Spleen (tissue), 11 donors: ENCODE measurements around the gene SUV39H1. TPM values are rescaled to one million over a fixed set of nuclear protein-coding genes. Genes with fewer than 3 reads are reported as not detected.

ENCODE experiments used
- DNase-seq: peaks from one replicate; pipeline ENCODE4 v3.0.0-alpha.2; 2020
- H3K27ac ChIP-seq, 8 donors: fragments of 200-600 bp; sonication (generic) in 7 of 8; 1 replicate in 4 of 8; 2 replicates in 4 of 8; pipeline versions ENCODE4 v1.5.0 to v1.8.0; 2016 to 2021; ENCODE audit warnings: inconsistent platforms in 4 of 8, mild to moderate bottlenecking in 4 of 8, moderate library complexity in 1 of 8
- H3K27me3 ChIP-seq, 7 donors: fragments of 200-600 bp; sonication (generic) in 6 of 7; replicated peaks in 1 of 7; 1 replicate in 4 of 7; 2 replicates in 3 of 7; pipeline versions ENCODE4 v1.5.0 to v1.8.0; 2016 to 2021; ENCODE audit warnings: inconsistent platforms in 3 of 7, mild to moderate bottlenecking in 1 of 7
- H3K36me3 ChIP-seq, 6 donors: fragments of 200-600 bp; sonication (generic) in 5 of 6; 1 replicate in 4 of 6; 2 replicates in 2 of 6; pipeline versions ENCODE4 v1.5.0 to v1.8.0; 2016 to 2021; ENCODE audit warnings: inconsistent platforms in 2 of 6
- H3K4me1 ChIP-seq, 6 donors: fragments of 200-600 bp; sonication (generic) in 5 of 6; 1 replicate in 3 of 6; 2 replicates in 3 of 6; pipeline versions ENCODE4 v1.5.0 to v1.8.0; 2016 to 2021; ENCODE audit warnings: inconsistent platforms in 3 of 6
- H3K4me3 ChIP-seq, 8 donors: fragments of 200-600 bp; sonication (generic) in 7 of 8; 1 replicate in 4 of 8; 2 replicates in 4 of 8; pipeline versions ENCODE4 v1.5.0 to v1.8.0; 2016 to 2021; ENCODE audit warnings: inconsistent platforms in 4 of 8, mild to moderate bottlenecking in 4 of 8, moderate library complexity in 2 of 8
- H3K9me3 ChIP-seq, 8 donors: fragments of 200-600 bp; sonication (generic) in 7 of 8; 1 replicate in 4 of 8; 2 replicates in 4 of 8; pipeline versions ENCODE4 v1.5.0 to v1.8.0; 2016 to 2021; ENCODE audit warnings: inconsistent platforms in 4 of 8
- POLR2A ChIP-seq, 3 donors: fragments of 450-650 bp; IDR thresholded peaks; one replicate each; pipeline ENCODE4 v1.5.1; 2017; ENCODE audit warnings: antibody characterized with exemption in 3 of 3, mild to moderate bottlenecking in 1 of 3
- POLR2AphosphoS5 ChIP-seq, 3 donors: sonication (generic); formaldehyde crosslinking; IDR thresholded peaks; one replicate each; pipeline ENCODE4 v1.5.1; 2017; ENCODE audit warnings: antibody characterized with exemption in 3 of 3
- WGBS, 5 donors: extraction: QIAGEN DNeasy Blood & Tissue Kit in 3 of 5; methylation state at CpG; one replicate each; pipeline versions ENCODE4 v1.1.5 to v1.1.7; 2013 to 2018; 5-methylcytosine and 5-hydroxymethylcytosine counted together
- intact Hi-C: fragments of 100-400 bp; cut with DNase I; formaldehyde crosslinking; loops from one replicate; pipeline ENCODE4 v1.15.0; 2023; ENCODE audit warnings: low total_unique reads
- polyA plus RNA-seq, 3 donors: library from polyadenylated mRNA; stranded (reverse); fragments of 200-250 nt; gene quantifications; one replicate each; pipeline ENCODE4 v1.2.1, GENCODE V29; 2013
- total RNA-seq, 7 donors: library from RNA; depleted of rRNA in 3 of 7; stranded (reverse); fragments of >200 nt in 3 of 7; fragmentation: NEBNext Ultra II Directional in 4 of 7; extraction: Animal tissue kit (Norgen Biotek cat#: 25700) in 4 of 7; gene quantifications; one replicate each; pipeline versions ENCODE4 v1.1.0 to v1.2.1, GENCODE V29; 2016 to 2021
- TF ChIP-seq, protein P1 (sequence below), 11 experiments: fragments of 200-600 bp in 7 of 11; fragments of 450-650 bp in 4 of 11; sonication (generic) in 4 of 11; IDR thresholded peaks in 8 of 11; conservative IDR thresholded peaks in 3 of 11; 1 replicate in 7 of 11; 2 replicates in 4 of 11; pipeline versions ENCODE4 v1.4.0 to v1.8.0; 2016 to 2021; ENCODE audit warnings: antibody characterized with exemption in 11 of 11, inconsistent platforms in 4 of 11, mild to moderate bottlenecking in 1 of 11
- donor health status: healthy with polysubstance abuse.
- donor health status: DM: no; HTN: no; CAD: no; lungs with moderate emphysema.
- donor health status: DM: no; HTN: no; CAD: no.
- donor health status: Bipolar disorder and iron deficiency.
- donor health status: healthy.
- donor health status: DM: no; HTN: no; CAD: no.
- donor health status: DM: yes; HTN: yes; CAD: no.

The SUV39H1 gene
- total and polyA plus RNA-seq, 10 donors: 4.0 to 9.2 (median 6.9) TPM

DNA sequence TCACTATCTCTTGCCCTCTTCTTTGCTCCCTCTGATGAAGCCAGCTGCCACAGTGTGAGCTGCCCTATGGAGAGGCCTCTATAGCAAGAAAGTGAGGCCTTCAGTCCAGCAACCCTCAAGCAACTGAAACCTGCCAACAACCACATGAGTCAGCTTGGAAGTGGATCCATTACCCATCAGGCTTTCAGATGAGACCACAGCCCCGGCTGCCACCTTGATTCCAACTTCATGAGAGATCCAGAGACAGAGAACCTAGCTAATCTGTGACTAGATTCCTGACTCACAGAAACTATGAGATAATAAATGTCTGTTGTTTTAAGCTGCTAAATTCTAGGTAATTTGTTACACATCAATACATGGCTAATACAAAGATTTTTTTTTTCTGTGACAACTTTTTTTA, 33.3 kb upstream of the SUV39H1 start:
- Histone ChIP-seq H3K4me1 (no peaks in the 10 kb centered on the region), H3K36me3 (no peaks in the 10 kb centered on the region), H3K9me3 (peaks cover 0 to 5% (median 0%) of the 10 kb centered on the region in 8 donors), H3K27me3 (no peaks in the 10 kb centered on the region), H3K4me3 (no peak overlapping the region), H3K27ac (no peak overlapping the region)
- peak; percentile 17 for DNase-seq
- 63 to 100% (median 76%) methylated on average over 1 of the region's 1 CpG for WGBS, 5 donors
- intact Hi-C loops: no loop called here
- TF ChIP-seq POLR2A (IDR thresholded peaks at IDR 0.05): no peak
- TF ChIP-seq, protein P1, sequence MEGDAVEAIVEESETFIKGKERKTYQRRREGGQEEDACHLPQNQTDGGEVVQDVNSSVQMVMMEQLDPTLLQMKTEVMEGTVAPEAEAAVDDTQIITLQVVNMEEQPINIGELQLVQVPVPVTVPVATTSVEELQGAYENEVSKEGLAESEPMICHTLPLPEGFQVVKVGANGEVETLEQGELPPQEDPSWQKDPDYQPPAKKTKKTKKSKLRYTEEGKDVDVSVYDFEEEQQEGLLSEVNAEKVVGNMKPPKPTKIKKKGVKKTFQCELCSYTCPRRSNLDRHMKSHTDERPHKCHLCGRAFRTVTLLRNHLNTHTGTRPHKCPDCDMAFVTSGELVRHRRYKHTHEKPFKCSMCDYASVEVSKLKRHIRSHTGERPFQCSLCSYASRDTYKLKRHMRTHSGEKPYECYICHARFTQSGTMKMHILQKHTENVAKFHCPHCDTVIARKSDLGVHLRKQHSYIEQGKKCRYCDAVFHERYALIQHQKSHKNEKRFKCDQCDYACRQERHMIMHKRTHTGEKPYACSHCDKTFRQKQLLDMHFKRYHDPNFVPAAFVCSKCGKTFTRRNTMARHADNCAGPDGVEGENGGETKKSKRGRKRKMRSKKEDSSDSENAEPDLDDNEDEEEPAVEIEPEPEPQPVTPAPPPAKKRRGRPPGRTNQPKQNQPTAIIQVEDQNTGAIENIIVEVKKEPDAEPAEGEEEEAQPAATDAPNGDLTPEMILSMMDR (IDR thresholded peaks at IDR 0.05 in 8 of 11, conservative IDR thresholded peaks at IDR 0.05 in 3 of 11): no peak

DNA sequence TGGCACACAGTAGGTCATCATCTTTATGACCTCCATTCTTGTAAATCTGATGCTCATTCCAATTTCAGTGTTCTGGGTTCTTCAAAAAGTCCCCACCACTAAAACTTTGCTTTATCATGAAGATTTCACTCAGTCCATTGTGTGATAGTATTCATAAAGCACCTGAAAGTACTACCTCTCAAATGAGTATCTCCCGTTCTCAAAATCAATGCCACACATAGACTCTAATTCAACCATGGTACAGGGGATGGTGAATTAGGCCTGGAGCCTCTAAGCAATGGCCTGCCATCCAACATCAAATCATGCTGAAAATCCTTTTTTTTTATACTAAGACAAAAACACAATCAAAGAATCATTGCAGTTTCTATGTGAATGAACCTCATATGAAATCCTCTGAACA, 32.4 kb upstream of the SUV39H1 start:
- TF ChIP-seq, protein P1 (IDR thresholded peaks at IDR 0.05 in 8 of 11, conservative IDR thresholded peaks at IDR 0.05 in 3 of 11): no peak
- no peak for TF ChIP-seq POLR2AphosphoS5 (IDR thresholded peaks at IDR 0.05)
- TF ChIP-seq POLR2A (IDR thresholded peaks at IDR 0.05): no peak
- intact Hi-C loops: no loop called here
- no peak overlapping the region for H3K4me3 ChIP-seq
- no peak for DNase-seq
- H3K4me1 ChIP-seq: no peaks in the 10 kb centered on the region
- no peaks in the 10 kb centered on the region for H3K36me3 ChIP-seq
- peaks cover 0 to 5% (median 0%) of the 10 kb centered on the region in 8 donors for H3K9me3 ChIP-seq
- no peaks in the 10 kb centered on the region for H3K27me3 ChIP-seq
- no peak overlapping the region for H3K27ac ChIP-seq
- WGBS, 5 donors: 73 to 100% (median 88%) methylated on average over 1 of the region's 1 CpG

DNA sequence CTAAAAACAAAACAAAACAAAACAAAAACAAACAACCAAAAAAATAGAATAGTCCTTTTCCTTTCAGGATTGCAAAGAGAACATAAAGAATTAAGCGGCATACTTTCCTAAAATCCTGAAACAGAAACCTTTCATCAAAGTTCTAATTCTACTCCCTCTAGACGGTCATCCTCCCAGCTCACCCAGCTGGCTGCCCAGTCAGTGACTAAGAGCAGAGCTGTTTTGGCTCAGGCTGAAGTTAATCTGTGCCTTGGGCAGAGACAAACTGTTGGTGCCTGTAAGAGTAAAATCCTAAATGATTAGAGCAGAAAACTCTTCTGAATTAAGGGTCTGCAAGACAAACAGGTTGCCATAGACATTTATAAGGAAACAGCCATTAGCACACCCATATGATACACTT, 30.5 kb upstream of the SUV39H1 start:
- TF ChIP-seq POLR2AphosphoS5 (IDR thresholded peaks at IDR 0.05) (no peak), POLR2A (IDR thresholded peaks at IDR 0.05) (no peak)
- TF ChIP-seq, protein P1 (IDR thresholded peaks at IDR 0.05 in 8 of 11, conservative IDR thresholded peaks at IDR 0.05 in 3 of 11): no peak
- Histone ChIP-seq H3K4me3 (no peak overlapping the region), H3K27ac (no peak overlapping the region), H3K9me3 (peaks cover 0 to 5% (median 0%) of the 10 kb centered on the region in 8 donors), H3K4me1 (no peaks in the 10 kb centered on the region), H3K36me3 (no peaks in the 10 kb centered on the region), H3K27me3 (no peaks in the 10 kb centered on the region)
- DNase-seq: no peak
- WGBS, 5 donors: 74 to 98% (median 87%) methylated on average over 2 of the region's 2 CpGs
- intact Hi-C loops: no loop called here

DNA sequence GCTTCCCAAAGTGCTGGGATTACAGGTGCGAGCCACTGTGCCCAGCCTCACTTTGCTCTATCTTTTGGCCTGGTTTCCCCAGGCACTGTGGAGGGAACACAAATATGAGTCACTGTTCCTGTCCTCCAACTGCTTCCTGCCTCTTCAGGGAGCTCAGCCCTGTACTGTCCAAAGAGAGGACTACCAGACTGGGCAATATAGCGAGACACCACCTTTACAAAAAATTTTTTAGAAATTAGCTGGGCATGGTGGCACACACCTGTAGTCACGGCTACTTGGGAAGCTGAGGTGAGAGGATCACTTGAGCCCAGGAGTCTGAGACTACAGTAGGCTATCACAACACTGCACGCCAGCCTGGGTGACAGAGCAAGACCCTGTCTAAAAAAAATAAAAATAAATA, 29.9 kb upstream of the SUV39H1 start:
- WGBS, 5 donors: 78 to 94% (median 86%) methylated on average over 4 of the region's 4 CpGs
- Histone ChIP-seq H3K4me3 (no peak overlapping the region), H3K36me3 (no peaks in the 10 kb centered on the region), H3K9me3 (peaks cover 0 to 5% (median 0%) of the 10 kb centered on the region in 8 donors), H3K4me1 (no peaks in the 10 kb centered on the region), H3K27ac (peak overlapping the region in 2 of 8 donors; percentile 69 to 73), H3K27me3 (no peaks in the 10 kb centered on the region)
- DNase-seq: peak; percentile 18
- TF ChIP-seq POLR2AphosphoS5 (IDR thresholded peaks at IDR 0.05): no peak
- no peak for TF ChIP-seq POLR2A (IDR thresholded peaks at IDR 0.05)
- TF ChIP-seq, protein P1 (IDR thresholded peaks at IDR 0.05 in 8 of 11, conservative IDR thresholded peaks at IDR 0.05 in 3 of 11): no peak
- intact Hi-C loops: no loop called here
